Sigmoid colon (tissue), 3 donors: ENCODE data around the gene NUDT4.
"Not testable (repeated sequence)": the region's sequence is repeated elsewhere in the genome, so short reads cannot be mapped to it uniquely, and the experiment has no call there.

Experiments
- CTCF ChIP-seq, 4 experiments: fragments of 450-650 bp in 3 of 4; fragments of 200-600 bp in 1 of 4; IDR thresholded peaks; one replicate each; pipeline ENCODE4 v1.5.1; 2016 to 2019; ENCODE audit warnings: antibody characterized with exemption in 4 of 4, mild to moderate bottlenecking in 3 of 4, moderate library complexity in 2 of 4
- POLR2A ChIP-seq, 2 donors: fragments of 450-650 bp; IDR thresholded peaks; one replicate each; pipeline ENCODE4 v1.6.1; 2016; ENCODE audit warnings: antibody characterized with exemption in 2 of 2, mild to moderate bottlenecking in 2 of 2, moderate library complexity in 2 of 2

- TF ChIP-seq CTCF, POLR2A (IDR thresholded peaks at IDR 0.05): not testable (repeated sequence)
These were observed 34.7 kb downstream of the NUDT4 start for GRCh38 chr12:93412396-93412795.
